Left lobe of liver (tissue), 2 donors: Measurements from ENCODE around the gene GTPBP6. TPM values are rescaled to one million over a fixed set of nuclear protein-coding genes. Genes with fewer than 3 reads are reported as not detected.
"Not testable (repeated sequence)": the region's sequence is repeated elsewhere in the genome, so short reads cannot be mapped to it uniquely, and the experiment has no call there.

Source experiments
- ATAC-seq: fragments of 200-7000 bp; cut with Tn5 transposase; one replicate; pipeline ENCODE4 v1.9.1; 2020; ENCODE audit warnings: mild to moderate bottlenecking, moderate library complexity
- DNase-seq: peaks from one replicate; pipeline ENCODE4 v3.0.0-alpha.2; 2020; ENCODE audit warnings: low spot score
- total RNA-seq: library from RNA; stranded (reverse); gene quantifications from one replicate; pipeline ENCODE4 v1.2.1, GENCODE V29; 2021
- donor health status: DM: no; HTN: no; CAD: no; lungs with moderate emphysema.
- donor health status: DM: no; HTN: yes; CAD: no.

Gene GTPBP6
- total RNA-seq, 1 donor from 2014 or later = 31.7 TPM

- peak; percentile 75 for ATAC-seq
- peak; percentile 97 for DNase-seq
Observed at GRCh38 chrX:318068-318738, 393 bp downstream of the GTPBP6 start.

- no peak for DNase-seq
- ATAC-seq = no peak
Observed at GRCh38 chrX:317424-318067, 1.1 kb downstream of the GTPBP6 start.

- ATAC-seq = no peak
- no peak for DNase-seq
Observed at GRCh38 chrX:316351-317325, 2.0 kb downstream of the GTPBP6 start.

GRCh38 chrX:314781-315595 is 3.6 kb downstream of the GTPBP6 start:
- ATAC-seq (no peak), DNase-seq (no peak)

- ATAC-seq = no peak
- no peak for DNase-seq
Observed at GRCh38 chrX:314049-314448, 4.5 kb downstream of the GTPBP6 start.

- ATAC-seq = no peak
- DNase-seq = no peak
Observed at GRCh38 chrX:313546-313945, 5.0 kb downstream of the GTPBP6 start.

GRCh38 chrX:312621-313331 is 5.8 kb downstream of the GTPBP6 start:
- no peak for DNase-seq
- ATAC-seq = no peak

GRCh38 chrX:311156-312129 is 7.2 kb downstream of the GTPBP6 start:
- no peak for ATAC-seq
- DNase-seq = no peak

GRCh38 chrX:310621-311155 is 7.9 kb downstream of the GTPBP6 start:
- ATAC-seq = no peak
- no peak for DNase-seq

GRCh38 chrX:308821-309520 is 9.6 kb downstream of the GTPBP6 start:
- no peak for DNase-seq
- ATAC-seq = no peak

GRCh38 chrX:307261-308111 is 11.1 kb downstream of the GTPBP6 start:
- DNase-seq = no peak
- ATAC-seq = no peak

GRCh38 chrX:306614-307251 is 11.9 kb downstream of the GTPBP6 start:
- DNase-seq, ATAC-seq: not testable (repeated sequence)

GRCh38 chrX:305781-306613 is 12.6 kb downstream of the GTPBP6 start:
- not testable (repeated sequence) for DNase-seq

GRCh38 chrX:302975-303374 is 15.6 kb downstream of the GTPBP6 start:
- no peak for DNase-seq
- no peak for ATAC-seq

More at GRCh38 chrX:305781-306613, 12.6 kb downstream of the GTPBP6 start:
- ATAC-seq = not testable (repeated sequence)

GRCh38 chrX:300334-300733 is 18.3 kb downstream of the GTPBP6 start:
- no peak for ATAC-seq
- DNase-seq = no peak

GRCh38 chrX:298993-299392 is 19.6 kb downstream of the GTPBP6 start:
- DNase-seq (no peak), ATAC-seq (no peak)
